Measurements from ENCODE around the gene MT1M. TPM values are rescaled to one million over a fixed set of nuclear protein-coding genes. Genes with fewer than 3 reads are reported as not detected.

The MT1M gene
- total and polyA plus RNA-seq, 10 of the 15 experiments (the other 5 are each of a cell fraction or from before 2014, with no cell fraction given): not detected

GRCh38 chr16:56608043-56608875 lies 24.2 kb upstream of the MT1M start, which contains the start of gene MT2A (continued):
- no peak for TF ChIP-seq PRDM15 (CRISPR knock-in tag; IDR thresholded peaks at IDR 0.05)
- peak; percentile 23 for TF ChIP-seq RELA (IDR thresholded peaks at IDR 0.05; ENCODE audit: borderline replicate concordance, partially characterized antibody)
- TF ChIP-seq ESRRA (IDR thresholded peaks at IDR 0.05; ENCODE audit: low read length): peak; percentile 67; the same call in 1 of the 2 replicates
- TF ChIP-seq IRF4 (IDR thresholded peaks at IDR 0.05; ENCODE audit: low read depth, low read length): no peak
- TF ChIP-seq DPF2 (IDR thresholded peaks at IDR 0.05): peak; percentile 81
- no peak for TF ChIP-seq PML (IDR thresholded peaks at IDR 0.05; ENCODE audit: low read length)
- no peak for TF ChIP-seq SMAD1 (IDR thresholded peaks at IDR 0.05; ENCODE audit: low read depth, partially characterized antibody)
- peak; percentile 2; the same call in 1 of the 2 replicates for TF ChIP-seq SPI1 (IDR thresholded peaks at IDR 0.05; ENCODE audit: borderline replicate concordance, insufficient read depth, low read depth, low read length)
- peak; percentile 54; the same call in 1 of the 2 replicates for TF ChIP-seq ZNF687 (IDR thresholded peaks at IDR 0.05)
- no peak for TF ChIP-seq TCF7 (IDR thresholded peaks at IDR 0.05; ENCODE audit: borderline replicate concordance)
- TF ChIP-seq ZNF207 (IDR thresholded peaks at IDR 0.05; ENCODE audit: borderline replicate concordance): peak; percentile 78; the same call in 1 of the 2 replicates
- peak; percentile 99 for TF ChIP-seq SMARCA5 (IDR thresholded peaks at IDR 0.05)
- peak; percentile 79 for TF ChIP-seq GATAD2B (conservative IDR thresholded peaks at IDR 0.05; ENCODE audit: low read depth)
- TF ChIP-seq CREM (IDR thresholded peaks at IDR 0.05; ENCODE audit: low read depth): peak; percentile 38; the same call in 1 of the 2 replicates
- TF ChIP-seq POLR2AphosphoS5 (IDR thresholded peaks at IDR 0.05; ENCODE audit: low read length): peak; percentile 78
- no peak for TF ChIP-seq SREBF2 (IDR thresholded peaks at IDR 0.05; ENCODE audit: low read length)
- peak; percentile 67 for TF ChIP-seq POLR2A (IDR thresholded peaks at IDR 0.05; ENCODE audit: low read depth, low read length)
- no peak for TF ChIP-seq BRCA1 (IDR thresholded peaks at IDR 0.05; ENCODE audit: low read depth, low read length)
- 0 out of 2 replicates have a peak, but pooled peaks have one; percentile 30 for TF ChIP-seq TBL1XR1 (IDR thresholded peaks at IDR 0.05; ENCODE audit: low read depth, low read length)
- TF ChIP-seq HDGF (IDR thresholded peaks at IDR 0.05): no peak
- TF ChIP-seq TCF12 (IDR thresholded peaks at IDR 0.05; ENCODE audit: low read depth, low read length): peak; percentile 29; the same call in 1 of the 2 replicates
- TF ChIP-seq USF2 (IDR thresholded peaks at IDR 0.05; ENCODE audit: borderline replicate concordance, low read depth, low read length): no peak
- peak; percentile 100 for TF ChIP-seq LARP7 (IDR thresholded peaks at IDR 0.05)
- TF ChIP-seq MAX (IDR thresholded peaks at IDR 0.05; ENCODE audit: low read depth, low read length): peak; percentile 77; the same call in 1 of the 2 replicates
